Naive B cell (primary cell): ENCODE results near the gene ZNRF4. TPM values are rescaled to one million over a fixed set of nuclear protein-coding genes. Genes with fewer than 3 reads are reported as not detected.
A peak's percentile ranks its signal among the peaks of the same experiment; 100 is the strongest.
"Not testable (repeated sequence)": the region's sequence is repeated elsewhere in the genome, so short reads cannot be mapped to it uniquely, and the experiment has no call there.

Experiments used
- ATAC-seq, 2 donors: fragments of 150-1000 bp; cut with Tn5 transposase; 2 replicates each; pipeline ENCODE4 v1.10.0; 2021; ENCODE audit warnings: low read depth in 2 of 2, mild to moderate bottlenecking in 2 of 2, moderate library complexity in 2 of 2
- DNase-seq: peaks from one replicate; pipeline ENCODE4 v3.0.0; 2022
- H3K27ac Mint-ChIP-seq, 6 donors: one replicate each; pipeline ENCODE4 v1.8.0; 2020 to 2022; ENCODE audit warnings: mild to moderate bottlenecking in 6 of 6, mixed read lengths in 6 of 6, moderate library complexity in 5 of 6, inconsistent platforms in 2 of 6
- H3K27me3 Mint-ChIP-seq, 3 donors: one replicate each; pipeline ENCODE4 v1.8.0; 2021 to 2022; ENCODE audit warnings: mixed read lengths in 3 of 3, mild to moderate bottlenecking in 1 of 3
- H3K36me3 Mint-ChIP-seq, 2 donors: one replicate each; pipeline ENCODE4 v1.8.0; 2020 to 2022; ENCODE audit warnings: mixed read lengths in 2 of 2, inconsistent platforms in 1 of 2, mild to moderate bottlenecking in 1 of 2
- H3K4me1 Mint-ChIP-seq, 3 donors: one replicate each; pipeline ENCODE4 v1.8.0; 2020 to 2022; ENCODE audit warnings: mixed read lengths in 3 of 3, inconsistent platforms in 1 of 3, mild to moderate bottlenecking in 1 of 3, moderate library complexity in 1 of 3
- H3K4me3 Mint-ChIP-seq, 8 donors: one replicate each; pipeline ENCODE4 v1.8.0; 2020 to 2022; ENCODE audit warnings: mild to moderate bottlenecking in 8 of 8, mixed read lengths in 8 of 8, moderate library complexity in 8 of 8, inconsistent platforms in 2 of 8
- H3K9me3 Mint-ChIP-seq, 7 donors: one replicate each; pipeline ENCODE4 v1.8.0; 2020 to 2022; ENCODE audit warnings: mixed read lengths in 7 of 7, mild to moderate bottlenecking in 5 of 7, inconsistent platforms in 2 of 7, moderate library complexity in 1 of 7
- polyA plus RNA-seq, 6 donors: library from polyadenylated mRNA; unstranded; fragments of 300-500 nt; fragmentation: Illumina TruSeq; gene quantifications; one replicate each; pipeline ENCODE4 v1.2.3, GENCODE V29; 2021; ENCODE audit warnings: low read depth in 6 of 6

ZNRF4 gene
- polyA plus RNA-seq, 6 donors from 2014 or later, result not detected

- Mint-ChIP-seq H3K27me3 (peaks cover 26 to 45% (median 42%) of the 10 kb centered on the region in 3 donors), H3K9me3 (peaks cover 3 to 17% (median 12%) of the 10 kb centered on the region in 7 donors), H3K36me3 (peaks cover 0 to 11% of the 10 kb centered on the region in 2 donors)
- H3K4me3 Mint-ChIP-seq, DNase-seq, H3K4me1 Mint-ChIP-seq, ATAC-seq, H3K27ac Mint-ChIP-seq: not testable (repeated sequence)
These were observed 30.4 kb downstream of the ZNRF4 start for GRCh38 chr19:5485658-5486057.

GRCh38 chr19:5487222-5487621 is 32.0 kb downstream of the ZNRF4 start:
- no peak overlapping the region for H3K27ac Mint-ChIP-seq
- H3K9me3 Mint-ChIP-seq, result peaks cover 2 to 9% (median 6%) of the 10 kb centered on the region in 7 donors
- H3K27me3 Mint-ChIP-seq, result peaks cover 24 to 54% (median 45%) of the 10 kb centered on the region in 3 donors
- ATAC-seq (no peak), DNase-seq (no peak)
- no peak overlapping the region for H3K4me3 Mint-ChIP-seq
- H3K4me1 Mint-ChIP-seq, result no peaks in the 10 kb centered on the region
- peaks cover 0 to 8% of the 10 kb centered on the region in 2 donors for H3K36me3 Mint-ChIP-seq

- H3K27me3 Mint-ChIP-seq, result peaks cover 16 to 56% (median 42%) of the 10 kb centered on the region in 3 donors
- H3K9me3 Mint-ChIP-seq, result peaks cover 0 to 2% (median 0%) of the 10 kb centered on the region in 7 donors
- H3K4me3 Mint-ChIP-seq, result no peak overlapping the region
- no peaks in the 10 kb centered on the region for H3K4me1 Mint-ChIP-seq
- no peaks in the 10 kb centered on the region for H3K36me3 Mint-ChIP-seq
- ATAC-seq, result no peak
- peak overlapping the region in 1 of 6 donors; percentile 52 for H3K27ac Mint-ChIP-seq
- DNase-seq, result no peak
These were observed 34.3 kb downstream of the ZNRF4 start for GRCh38 chr19:5489551-5489950.

- Mint-ChIP-seq H3K27ac (no peak overlapping the region), H3K27me3 (peaks cover 11 to 70% (median 45%) of the 10 kb centered on the region in 3 donors), H3K4me3 (peak overlapping the region in 2 of 8 donors; percentile 12 to 44), H3K9me3 (peaks cover 0 to 4% (median 0%) of the 10 kb centered on the region in 7 donors), H3K4me1 (peaks cover 0 to 3% (median 0%) of the 10 kb centered on the region in 3 donors), H3K36me3 (peaks cover 0 to 11% of the 10 kb centered on the region in 2 donors)
- DNase-seq (no peak), ATAC-seq (no peak)
These were observed 36.3 kb downstream of the ZNRF4 start for GRCh38 chr19:5491565-5491964.

GRCh38 chr19:5492281-5492634 is 37.0 kb downstream of the ZNRF4 start:
- DNase-seq (no peak), ATAC-seq (no peak)
- no peak overlapping the region for H3K4me3 Mint-ChIP-seq
- H3K36me3 Mint-ChIP-seq, result peaks cover 0 to 18% of the 10 kb centered on the region in 2 donors
- peaks cover 0 to 7% (median 2%) of the 10 kb centered on the region in 7 donors for H3K9me3 Mint-ChIP-seq
- H3K27me3 Mint-ChIP-seq, result peaks cover 12 to 74% (median 51%) of the 10 kb centered on the region in 3 donors
- H3K4me1 Mint-ChIP-seq, result peaks cover 0 to 3% (median 0%) of the 10 kb centered on the region in 3 donors
- no peak overlapping the region for H3K27ac Mint-ChIP-seq

- ATAC-seq (no peak), DNase-seq (no peak)
- Mint-ChIP-seq H3K4me3 (no peak overlapping the region), H3K27me3 (peaks cover 17 to 76% (median 57%) of the 10 kb centered on the region in 3 donors), H3K4me1 (peaks cover 0 to 3% (median 0%) of the 10 kb centered on the region in 3 donors), H3K36me3 (peaks cover 0 to 19% of the 10 kb centered on the region in 2 donors), H3K27ac (no peak overlapping the region), H3K9me3 (peaks cover 0 to 8% (median 3%) of the 10 kb centered on the region in 7 donors)
These were observed 37.6 kb downstream of the ZNRF4 start for GRCh38 chr19:5492635-5493409.

GRCh38 chr19:5494773-5495172 is 39.6 kb downstream of the ZNRF4 start:
- peaks cover 25 to 81% (median 57%) of the 10 kb centered on the region in 3 donors for H3K27me3 Mint-ChIP-seq
- ATAC-seq (no peak), DNase-seq (no peak)
- H3K27ac Mint-ChIP-seq, result no peak overlapping the region
- no peak overlapping the region for H3K4me3 Mint-ChIP-seq
- peaks cover 0 to 19% of the 10 kb centered on the region in 2 donors for H3K36me3 Mint-ChIP-seq
- peaks cover 0 to 3% (median 0%) of the 10 kb centered on the region in 3 donors for H3K4me1 Mint-ChIP-seq
- peaks cover 3 to 16% (median 6%) of the 10 kb centered on the region in 7 donors for H3K9me3 Mint-ChIP-seq

GRCh38 chr19:5495792-5496191 is 40.6 kb downstream of the ZNRF4 start:
- Mint-ChIP-seq H3K36me3 (peaks cover 0 to 19% of the 10 kb centered on the region in 2 donors), H3K9me3 (peaks cover 3 to 16% (median 7%) of the 10 kb centered on the region in 7 donors), H3K27me3 (peaks cover 25 to 70% (median 47%) of the 10 kb centered on the region in 3 donors), H3K27ac (no peak overlapping the region), H3K4me1 (peaks cover 0 to 3% (median 0%) of the 10 kb centered on the region in 3 donors), H3K4me3 (no peak overlapping the region)
- DNase-seq, result no peak
- ATAC-seq, result no peak

GRCh38 chr19:5497297-5497696 is 42.1 kb downstream of the ZNRF4 start:
- Mint-ChIP-seq H3K27me3 (peaks cover 25 to 63% (median 60%) of the 10 kb centered on the region in 3 donors), H3K4me3 (peak overlapping the region in 2 of 8 donors; percentile 52 to 59)

GRCh38 chr19:5498830-5499550 is 43.8 kb downstream of the ZNRF4 start:
- Mint-ChIP-seq H3K27me3 (peaks cover 30 to 57% (median 54%) of the 10 kb centered on the region in 3 donors), H3K27ac (no peak overlapping the region), H3K9me3 (peaks cover 11 to 42% (median 32%) of the 10 kb centered on the region in 7 donors), H3K4me1 (peaks cover 0 to 3% (median 0%) of the 10 kb centered on the region in 3 donors), H3K4me3 (no peak overlapping the region), H3K36me3 (peaks cover 8 to 45% of the 10 kb centered on the region in 2 donors)
- DNase-seq (no peak), ATAC-seq (no peak)

More at GRCh38 chr19:5497297-5497696, 42.1 kb downstream of the ZNRF4 start:
- ATAC-seq (no peak), DNase-seq (no peak)
- peaks cover 6 to 31% (median 20%) of the 10 kb centered on the region in 7 donors for H3K9me3 Mint-ChIP-seq
- peaks cover 0 to 34% of the 10 kb centered on the region in 2 donors for H3K36me3 Mint-ChIP-seq
- H3K27ac Mint-ChIP-seq, result no peak overlapping the region
- peaks cover 0 to 3% (median 0%) of the 10 kb centered on the region in 3 donors for H3K4me1 Mint-ChIP-seq

- Mint-ChIP-seq H3K36me3 (peaks cover 10 to 40% of the 10 kb centered on the region in 2 donors), H3K27ac (no peak overlapping the region), H3K27me3 (peaks cover 20 to 43% (median 38%) of the 10 kb centered on the region in 3 donors), H3K4me3 (no peak overlapping the region), H3K9me3 (peaks cover 16 to 52% (median 40%) of the 10 kb centered on the region in 7 donors), H3K4me1 (no peaks in the 10 kb centered on the region)
- DNase-seq, result no peak
- ATAC-seq, result no peak
These were observed 46.7 kb downstream of the ZNRF4 start for GRCh38 chr19:5501907-5502306.

GRCh38 chr19:5503598-5503997 is 48.4 kb downstream of the ZNRF4 start:
- Mint-ChIP-seq H3K27ac (no peak overlapping the region), H3K27me3 (peaks cover 8 to 29% (median 25%) of the 10 kb centered on the region in 3 donors), H3K4me3 (no peak overlapping the region), H3K4me1 (no peaks in the 10 kb centered on the region), H3K9me3 (peaks cover 13 to 48% (median 36%) of the 10 kb centered on the region in 7 donors), H3K36me3 (peaks cover 10 to 36% of the 10 kb centered on the region in 2 donors)
- no peak for DNase-seq
- ATAC-seq, result no peak

- Mint-ChIP-seq H3K4me3 (peak overlapping the region in 1 of 8 donors; percentile 22), H3K27me3 (peaks cover 8 to 27% (median 25%) of the 10 kb centered on the region in 3 donors), H3K4me1 (no peaks in the 10 kb centered on the region), H3K9me3 (peaks cover 13 to 48% (median 36%) of the 10 kb centered on the region in 7 donors), H3K36me3 (peaks cover 10 to 37% of the 10 kb centered on the region in 2 donors), H3K27ac (no peak overlapping the region)
- ATAC-seq (no peak), DNase-seq (no peak)
These were observed 48.9 kb downstream of the ZNRF4 start for GRCh38 chr19:5504114-5504513.
